ENCODE results near the gene ZFAND3.

The ZFAND3 gene

DNA sequence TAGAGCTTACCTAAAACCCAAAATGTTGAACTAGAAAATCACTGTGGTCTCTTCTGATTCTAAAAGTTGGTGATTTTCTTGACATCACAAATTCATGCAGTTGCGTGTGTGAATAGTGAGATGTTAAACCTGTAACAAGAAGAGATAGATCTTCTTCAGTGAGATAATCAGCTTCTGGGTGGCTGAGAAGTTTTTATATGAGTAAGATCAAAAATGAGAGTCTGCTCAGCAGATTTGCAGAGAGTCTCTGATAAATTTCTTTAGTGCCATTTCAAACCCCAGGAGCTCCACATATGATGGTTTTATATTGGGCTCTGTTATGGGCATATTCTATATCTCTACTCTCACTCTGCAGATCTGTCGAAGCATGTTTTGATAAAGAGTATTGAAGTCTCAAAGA lies 185.4 kb downstream of the ZFAND3 start:
- H3K36me3 ChIP-seq (ENCODE audit: control insufficient read depth, low read depth, low read length): no peaks in the 10 kb centered on the region
- no peaks in the 10 kb centered on the region for H3K27me3 ChIP-seq (ENCODE audit: control insufficient read depth, insufficient read depth, low read length)
- H3K9me3 ChIP-seq (ENCODE audit: control insufficient read depth, low read depth, low read length): no peaks in the 10 kb centered on the region
- H3K4me3 ChIP-seq (ENCODE audit: low read length): no peak overlapping the region
- no peak overlapping the region for H3K9ac ChIP-seq (ENCODE audit: low read length)
- H3K4me1 ChIP-seq (ENCODE audit: control insufficient read depth, low read depth, low read length): no peaks in the 10 kb centered on the region
- no peak overlapping the region for H3K27ac ChIP-seq (ENCODE audit: low read length)

GRCh38 chr6:38011937-38012336 lies 192.4 kb downstream of the ZFAND3 start:
- Histone ChIP-seq H3K4me3 (ENCODE audit: low read length) (no peak overlapping the region), H3K36me3 (ENCODE audit: control insufficient read depth, low read depth, low read length) (no peaks in the 10 kb centered on the region), H3K27ac (ENCODE audit: low read length) (no peak overlapping the region), H3K27me3 (ENCODE audit: control insufficient read depth, insufficient read depth, low read length) (no peaks in the 10 kb centered on the region), H3K4me1 (ENCODE audit: control insufficient read depth, low read depth, low read length) (no peaks in the 10 kb centered on the region), H3K9me3 (ENCODE audit: control insufficient read depth, low read depth, low read length) (peaks cover 4% of the 10 kb centered on the region), H3K9ac (ENCODE audit: low read length) (no peak overlapping the region)

DNA sequence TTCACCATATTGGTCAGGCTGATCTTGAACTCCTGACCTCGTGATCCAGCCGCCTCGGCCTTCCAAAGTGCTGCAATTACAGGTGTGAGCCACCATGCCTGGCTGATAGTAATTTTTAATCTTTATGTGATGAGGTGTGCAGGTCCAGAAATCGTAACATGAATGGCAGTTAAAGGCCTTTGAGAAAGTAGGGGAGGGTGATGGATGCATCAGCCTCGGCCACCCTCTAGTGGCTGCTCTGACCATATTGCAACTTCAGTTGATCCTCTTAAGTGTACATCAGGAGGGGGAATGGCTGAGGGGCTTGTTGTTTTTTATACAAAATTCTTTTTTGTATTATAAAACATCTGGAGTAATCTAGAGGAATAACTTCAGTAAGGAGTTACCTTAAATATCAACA lies 193.0 kb downstream of the ZFAND3 start:
- Histone ChIP-seq H3K9ac (ENCODE audit: low read length) (no peak overlapping the region), H3K4me1 (ENCODE audit: control insufficient read depth, low read depth, low read length) (no peaks in the 10 kb centered on the region), H3K9me3 (ENCODE audit: control insufficient read depth, low read depth, low read length) (peaks cover 4% of the 10 kb centered on the region), H3K27ac (ENCODE audit: low read length) (no peak overlapping the region), H3K27me3 (ENCODE audit: control insufficient read depth, insufficient read depth, low read length) (no peaks in the 10 kb centered on the region), H3K4me3 (ENCODE audit: low read length) (no peak overlapping the region), H3K36me3 (ENCODE audit: control insufficient read depth, low read depth, low read length) (no peaks in the 10 kb centered on the region)

- no peaks in the 10 kb centered on the region for H3K27me3 ChIP-seq (ENCODE audit: control insufficient read depth, insufficient read depth, low read length)
- no peaks in the 10 kb centered on the region for H3K36me3 ChIP-seq (ENCODE audit: control insufficient read depth, low read depth, low read length)
- H3K27ac ChIP-seq (ENCODE audit: low read length): no peak overlapping the region
- no peak overlapping the region for H3K4me3 ChIP-seq (ENCODE audit: low read length)
- H3K9me3 ChIP-seq (ENCODE audit: control insufficient read depth, low read depth, low read length): peaks cover 4% of the 10 kb centered on the region
- no peaks in the 10 kb centered on the region for H3K4me1 ChIP-seq (ENCODE audit: control insufficient read depth, low read depth, low read length)
- H3K9ac ChIP-seq (ENCODE audit: low read length): no peak overlapping the region
Measured at GRCh38 chr6:38015341-38015740, 195.8 kb downstream of the ZFAND3 start.

DNA sequence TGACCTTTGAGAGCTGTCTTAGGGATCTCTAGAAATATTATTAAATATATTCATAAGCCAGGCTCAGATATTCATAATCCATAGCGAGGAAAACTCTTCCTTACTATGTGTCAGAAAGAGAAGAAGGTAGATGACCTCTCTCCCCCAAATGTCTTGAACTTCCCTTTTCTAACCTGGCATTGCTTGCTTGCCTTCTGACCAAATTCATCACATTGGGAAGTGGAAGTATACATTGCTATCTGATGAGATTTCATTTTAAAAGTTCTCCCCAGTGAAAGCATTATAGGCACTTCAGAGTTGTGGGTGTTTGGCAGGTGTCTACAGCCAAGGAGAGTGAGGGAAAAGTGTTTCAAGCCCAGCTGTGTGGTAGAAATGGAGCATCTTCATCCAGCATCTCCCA lies 197.3 kb downstream of the ZFAND3 start:
- Histone ChIP-seq H3K4me3 (ENCODE audit: low read length) (no peak overlapping the region), H3K9ac (ENCODE audit: low read length) (no peak overlapping the region), H3K27me3 (ENCODE audit: control insufficient read depth, insufficient read depth, low read length) (no peaks in the 10 kb centered on the region), H3K4me1 (ENCODE audit: control insufficient read depth, low read depth, low read length) (no peaks in the 10 kb centered on the region), H3K36me3 (ENCODE audit: control insufficient read depth, low read depth, low read length) (no peaks in the 10 kb centered on the region), H3K27ac (ENCODE audit: low read length) (no peak overlapping the region), H3K9me3 (ENCODE audit: control insufficient read depth, low read depth, low read length) (no peaks in the 10 kb centered on the region)

GRCh38 chr6:38018755-38019165 lies 199.2 kb downstream of the ZFAND3 start:
- Histone ChIP-seq H3K9me3 (ENCODE audit: control insufficient read depth, low read depth, low read length) (no peaks in the 10 kb centered on the region), H3K4me3 (ENCODE audit: low read length) (no peak overlapping the region), H3K27ac (ENCODE audit: low read length) (no peak overlapping the region), H3K36me3 (ENCODE audit: control insufficient read depth, low read depth, low read length) (no peaks in the 10 kb centered on the region), H3K27me3 (ENCODE audit: control insufficient read depth, insufficient read depth, low read length) (no peaks in the 10 kb centered on the region), H3K4me1 (ENCODE audit: control insufficient read depth, low read depth, low read length) (no peaks in the 10 kb centered on the region), H3K9ac (ENCODE audit: low read length) (no peak overlapping the region)

- H3K4me3 ChIP-seq (ENCODE audit: low read length): no peak overlapping the region
- H3K27me3 ChIP-seq (ENCODE audit: control insufficient read depth, insufficient read depth, low read length): no peaks in the 10 kb centered on the region
- no peak overlapping the region for H3K27ac ChIP-seq (ENCODE audit: low read length)
- H3K9ac ChIP-seq (ENCODE audit: low read length): no peak overlapping the region
- no peaks in the 10 kb centered on the region for H3K36me3 ChIP-seq (ENCODE audit: control insufficient read depth, low read depth, low read length)
- peaks cover 6% of the 10 kb centered on the region for H3K9me3 ChIP-seq (ENCODE audit: control insufficient read depth, low read depth, low read length)
- no peaks in the 10 kb centered on the region for H3K4me1 ChIP-seq (ENCODE audit: control insufficient read depth, low read depth, low read length)
Measured at GRCh38 chr6:38020593-38020992, 201.1 kb downstream of the ZFAND3 start.

- Histone ChIP-seq H3K9me3 (ENCODE audit: control insufficient read depth, low read depth, low read length) (peaks cover 6% of the 10 kb centered on the region), H3K27me3 (ENCODE audit: control insufficient read depth, insufficient read depth, low read length) (no peaks in the 10 kb centered on the region), H3K4me3 (ENCODE audit: low read length) (no peak overlapping the region), H3K36me3 (ENCODE audit: control insufficient read depth, low read depth, low read length) (no peaks in the 10 kb centered on the region), H3K27ac (ENCODE audit: low read length) (no peak overlapping the region), H3K9ac (ENCODE audit: low read length) (no peak overlapping the region), H3K4me1 (ENCODE audit: control insufficient read depth, low read depth, low read length) (no peaks in the 10 kb centered on the region)
Measured at GRCh38 chr6:38021029-38021428, 201.5 kb downstream of the ZFAND3 start.

- Histone ChIP-seq H3K27ac (ENCODE audit: low read length) (no peak overlapping the region), H3K27me3 (ENCODE audit: control insufficient read depth, insufficient read depth, low read length) (no peaks in the 10 kb centered on the region), H3K36me3 (ENCODE audit: control insufficient read depth, low read depth, low read length) (no peaks in the 10 kb centered on the region), H3K9ac (ENCODE audit: low read length) (no peak overlapping the region), H3K9me3 (ENCODE audit: control insufficient read depth, low read depth, low read length) (peaks cover 6% of the 10 kb centered on the region), H3K4me3 (ENCODE audit: low read length) (no peak overlapping the region), H3K4me1 (ENCODE audit: control insufficient read depth, low read depth, low read length) (no peaks in the 10 kb centered on the region)
Measured at GRCh38 chr6:38021571-38021970, 202.0 kb downstream of the ZFAND3 start.

DNA sequence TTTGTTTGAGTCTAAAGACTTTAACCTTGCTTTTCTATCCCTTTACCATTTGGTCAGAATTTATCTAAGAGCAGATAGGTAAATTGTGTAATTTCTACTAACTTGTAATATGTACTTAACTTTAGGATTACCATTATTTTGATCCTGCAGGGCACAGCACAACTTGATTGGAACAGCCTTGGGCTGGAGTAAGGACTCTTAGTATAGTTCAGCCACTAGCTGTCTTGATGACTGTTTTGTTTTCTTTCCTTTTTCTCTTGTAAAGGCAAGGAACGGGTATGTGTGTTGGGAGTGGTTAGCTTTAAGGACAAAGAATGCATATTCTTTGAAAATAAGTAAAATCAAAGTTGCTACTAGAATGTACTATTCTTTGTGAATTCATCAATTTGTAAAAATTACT lies 203.2 kb downstream of the ZFAND3 start:
- Histone ChIP-seq H3K9me3 (ENCODE audit: control insufficient read depth, low read depth, low read length) (peaks cover 6% of the 10 kb centered on the region), H3K27me3 (ENCODE audit: control insufficient read depth, insufficient read depth, low read length) (no peaks in the 10 kb centered on the region), H3K9ac (ENCODE audit: low read length) (no peak overlapping the region)

DNA sequence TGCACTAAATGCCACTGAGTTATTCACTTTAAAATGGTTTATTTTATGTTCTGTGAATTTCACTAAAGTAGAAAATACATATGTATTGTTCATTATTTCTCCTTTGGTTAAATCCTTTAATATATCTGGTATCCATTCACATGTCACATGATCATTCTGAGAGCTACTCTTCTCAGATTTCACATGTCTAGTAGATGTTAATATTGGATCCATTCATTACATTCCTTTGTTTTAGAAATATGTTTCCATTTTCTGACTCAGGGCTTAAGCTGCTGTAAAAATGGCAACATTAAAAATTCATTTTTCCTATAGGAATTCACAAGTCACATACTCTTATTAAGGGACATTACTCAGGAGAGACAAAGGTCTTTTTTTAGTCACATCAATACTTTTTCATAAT lies 205.4 kb downstream of the ZFAND3 start:
- no peak overlapping the region for H3K9ac ChIP-seq (ENCODE audit: low read length)
- H3K4me1 ChIP-seq (ENCODE audit: control insufficient read depth, low read depth, low read length): peaks cover 7% of the 10 kb centered on the region
- no peaks in the 10 kb centered on the region for H3K36me3 ChIP-seq (ENCODE audit: control insufficient read depth, low read depth, low read length)
- H3K4me3 ChIP-seq (ENCODE audit: low read length): no peak overlapping the region
- no peak overlapping the region for H3K27ac ChIP-seq (ENCODE audit: low read length)
- peaks cover 6% of the 10 kb centered on the region for H3K9me3 ChIP-seq (ENCODE audit: control insufficient read depth, low read depth, low read length)
- no peaks in the 10 kb centered on the region for H3K27me3 ChIP-seq (ENCODE audit: control insufficient read depth, insufficient read depth, low read length)

More for the DNA sequence above, 203.2 kb downstream of the ZFAND3 start:
- H3K4me1 ChIP-seq (ENCODE audit: control insufficient read depth, low read depth, low read length): peaks cover 5% of the 10 kb centered on the region
- no peak overlapping the region for H3K27ac ChIP-seq (ENCODE audit: low read length)
- H3K4me3 ChIP-seq (ENCODE audit: low read length): no peak overlapping the region
- no peaks in the 10 kb centered on the region for H3K36me3 ChIP-seq (ENCODE audit: control insufficient read depth, low read depth, low read length)

- no peak overlapping the region for H3K9ac ChIP-seq (ENCODE audit: low read length)
- H3K36me3 ChIP-seq (ENCODE audit: control insufficient read depth, low read depth, low read length): no peaks in the 10 kb centered on the region
- no peaks in the 10 kb centered on the region for H3K27me3 ChIP-seq (ENCODE audit: control insufficient read depth, insufficient read depth, low read length)
- no peak overlapping the region for H3K4me3 ChIP-seq (ENCODE audit: low read length)
- peaks cover 7% of the 10 kb centered on the region for H3K4me1 ChIP-seq (ENCODE audit: control insufficient read depth, low read depth, low read length)
- H3K27ac ChIP-seq (ENCODE audit: low read length): no peak overlapping the region
- H3K9me3 ChIP-seq (ENCODE audit: control insufficient read depth, low read depth, low read length): peaks cover 6% of the 10 kb centered on the region
Measured at GRCh38 chr6:38025451-38025850, 205.9 kb downstream of the ZFAND3 start.

All from iPS-18a (cell line).